HepG2 (cell line): ENCODE data around the gene CACNG5.
"Not testable (repeated sequence)": the region's sequence is repeated elsewhere in the genome, so short reads cannot be mapped to it uniquely, and the experiment has no call there.

Experiments
- ATAD3A ChIP-seq: sonication (generic); formaldehyde crosslinking; IDR thresholded peaks from 2 replicates; pipeline ENCODE4 v1.4.0; 2020; ENCODE audit warnings: missing genetic modification reagents
- CTCF ChIP-seq: sonication (generic); formaldehyde crosslinking; IDR thresholded peaks from 2 replicates; pipeline ENCODE4 v1.5.0; 2020; ENCODE audit warnings: mild to moderate bottlenecking, missing genetic modification reagents, moderate library complexity
- DPF2 ChIP-seq: sonication (generic); formaldehyde crosslinking; IDR thresholded peaks from 2 replicates; pipeline ENCODE4 v1.4.0; 2020; ENCODE audit warnings: mild to moderate bottlenecking, low read depth, missing genetic modification reagents, borderline replicate concordance
- FOXK2 ChIP-seq: fragments of 450-650 bp; IDR thresholded peaks from 2 replicates; pipeline ENCODE4 v1.6.1; 2016
- JUND ChIP-seq: sonication (generic); formaldehyde crosslinking; IDR thresholded peaks from 2 replicates; pipeline ENCODE4 v1.8.0; 2022; ENCODE audit warnings: mild to moderate bottlenecking, missing genetic modification reagents
- POLR2AphosphoS5 ChIP-seq: IDR thresholded peaks from 2 replicates; pipeline ENCODE4 v1.6.1; 2012; ENCODE audit warnings: low read depth, low read length
- SP1 ChIP-seq, 2 experiments: fragments of 450-650 bp in 1 of 2; sonication (generic) in 1 of 2; formaldehyde crosslinking in 1 of 2; IDR thresholded peaks; 2 replicates each; pipeline versions ENCODE4 v1.4.0 to v1.6.1; 2016 to 2020; ENCODE audit warnings: missing genetic modification reagents in 1 of 2
- SRY ChIP-seq: sonication (generic); formaldehyde crosslinking; IDR thresholded peaks from 2 replicates; pipeline ENCODE4 v1.8.0; 2022; ENCODE audit warnings: mild to moderate bottlenecking, missing genetic modification reagents
- TAF1 ChIP-seq: sonication (generic); formaldehyde crosslinking; IDR thresholded peaks from 2 replicates; pipeline ENCODE4 v1.4.0; 2020; ENCODE audit warnings: missing genetic modification reagents
- ZBTB8A ChIP-seq: sonication (generic); formaldehyde crosslinking; IDR thresholded peaks from 2 replicates; pipeline ENCODE4 v1.4.0; 2020; ENCODE audit warnings: mild to moderate bottlenecking, low read depth, missing genetic modification reagents, borderline replicate concordance
- ZNF317 ChIP-seq: sonication (generic); formaldehyde crosslinking; IDR thresholded peaks from 2 replicates; pipeline ENCODE4 v1.5.0; 2020; ENCODE audit warnings: mild to moderate bottlenecking, missing genetic modification reagents
- ZNF44 ChIP-seq: sonication (generic); formaldehyde crosslinking; IDR thresholded peaks from 2 replicates; pipeline ENCODE4 v1.5.1; 2020; ENCODE audit warnings: mild to moderate bottlenecking, missing genetic modification reagents
- ZNF547 ChIP-seq: sonication (generic); formaldehyde crosslinking; IDR thresholded peaks from 2 replicates; pipeline ENCODE4 v1.5.1; 2020; ENCODE audit warnings: mild to moderate bottlenecking, missing genetic modification reagents

- not testable (repeated sequence) for TF ChIP-seq CTCF (CRISPR knock-in tag); ZBTB8A (CRISPR knock-in tag); JUND (CRISPR knock-in tag); TAF1 (CRISPR knock-in tag); DPF2; ZNF547 (CRISPR knock-in tag); POLR2AphosphoS5; SRY (CRISPR knock-in tag); ZNF44 (CRISPR knock-in tag); ATAD3A (CRISPR knock-in tag); FOXK2; SP1 (IDR thresholded peaks at IDR 0.05); SP1 (CRISPR knock-in tag; IDR thresholded peaks at IDR 0.05); ZNF317 (CRISPR knock-in tag)
Measured at GRCh38 chr17:66903296-66903695, 68.4 kb downstream of the CACNG5 start.
